Right lobe of liver (tissue), 6 donors: ENCODE data around the gene EIF4H. TPM values are rescaled to one million over a fixed set of nuclear protein-coding genes. Genes with fewer than 3 reads are reported as not detected.

Experiments
- ATAC-seq, 4 donors: fragments of 200-7000 bp; cut with Tn5 transposase; one replicate each; pipeline ENCODE4 v1.9.1; 2020; ENCODE audit warnings: mild to moderate bottlenecking in 4 of 4, moderate library complexity in 4 of 4
- DNase-seq, 3 donors: peaks; one replicate each; pipeline ENCODE4 v3.0.0-alpha.2; 2020
- H3K27ac ChIP-seq, 3 donors: fragments of 200-600 bp; one replicate each; pipeline ENCODE4 v1.8.0; 2022
- H3K27me3 ChIP-seq, 2 donors: fragments of 200-600 bp; one replicate each; pipeline ENCODE4 v1.8.0; 2022
- H3K36me3 ChIP-seq, 4 donors: fragments of 200-600 bp; sonication (generic) in 1 of 4; one replicate each; pipeline versions ENCODE4 v1.5.1 to v1.8.0; 2017 to 2022; ENCODE audit warnings: control low read depth in 1 of 4
- H3K4me1 ChIP-seq, 4 donors: fragments of 200-600 bp; sonication (generic) in 1 of 4; one replicate each; pipeline versions ENCODE4 v1.5.1 to v1.8.0; 2017 to 2022; ENCODE audit warnings: control low read depth in 1 of 4
- H3K4me3 ChIP-seq, 3 donors: fragments of 200-600 bp; one replicate each; pipeline ENCODE4 v1.8.0; 2022
- H3K9me3 ChIP-seq, 4 donors: fragments of 200-600 bp; sonication (generic) in 1 of 4; one replicate each; pipeline versions ENCODE4 v1.5.1 to v1.8.0; 2017 to 2022; ENCODE audit warnings: control low read depth in 1 of 4
- POLR2A ChIP-seq: fragments of 450-650 bp; IDR thresholded peaks from one replicate; pipeline ENCODE4 v1.6.1; 2017; ENCODE audit warnings: antibody characterized with exemption, mild to moderate bottlenecking
- WGBS: methylation state at CpG from one replicate; pipeline ENCODE4 v1.1.6; 2018; ENCODE audit warnings: low coverage, low lambda C conversion rate; ENCODE audit not compliant: insufficient coverage; ENCODE audit errors: missing lambda C conversion rate; 5-methylcytosine and 5-hydroxymethylcytosine counted together
- intact Hi-C, 2 donors: fragments of 100-400 bp; cut with DNase I; formaldehyde crosslinking; loops; one replicate each; pipeline versions ENCODE4 v1.11.2 to v1.14.1; 2022
- total RNA-seq, 6 experiments: library from RNA; depleted of rRNA in 2 of 6; stranded (reverse); fragments of >200 nt in 2 of 6; fragmentation: NEBNext Ultra II Directional in 3 of 6; extraction: Animal tissue kit (Norgen Biotek cat#: 25700) in 3 of 6; gene quantifications; one replicate each; pipeline versions ENCODE4 v1.1.0 to v1.2.4, GENCODE V29; 2016 to 2023
- TF ChIP-seq, protein P1 (sequence below), 4 donors: fragments of 200-600 bp in 3 of 4; fragments of 450-650 bp in 1 of 4; IDR thresholded peaks; one replicate each; pipeline versions ENCODE4 v1.5.1 to v1.8.0; 2016 to 2022; ENCODE audit warnings: antibody characterized with exemption in 4 of 4, mild to moderate bottlenecking in 2 of 4
- donor health status: DM: no; HTN: yes; CAD: no.
- donor health status: DM: no; HTN: no; CAD: no.
- donor health status: DM: no; HTN: no; CAD: no.
- donor health status: DM: no; HTN: yes; CAD: no.
- donor health status: DM: no; HTN: yes; CAD: no.

The EIF4H gene
- total RNA-seq, 6 experiments from 2014 or later, result 117 to 128 (median 118) TPM

DNA sequence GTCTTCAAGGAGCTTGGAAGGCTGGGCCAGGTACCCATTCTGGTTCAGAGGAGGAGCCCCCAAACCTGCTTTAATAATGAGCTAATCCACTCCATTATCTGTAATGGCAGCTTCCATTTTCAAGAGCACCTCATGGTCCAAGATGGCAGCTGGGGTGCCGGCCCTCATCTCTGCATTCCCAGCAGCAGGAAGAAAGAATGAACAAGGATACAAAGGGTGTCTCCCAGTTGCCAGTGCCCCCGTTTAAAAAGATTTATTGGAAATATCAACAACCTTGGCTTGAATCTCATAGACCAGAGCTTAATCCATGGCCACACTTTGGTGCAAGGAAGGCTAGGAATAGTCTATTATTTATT, 44.2 kb downstream of the EIF4H start:
- Histone ChIP-seq H3K4me3 (no peak overlapping the region), H3K36me3 (no peaks in the 10 kb centered on the region), H3K27ac (no peak overlapping the region), H3K27me3 (no peaks in the 10 kb centered on the region), H3K4me1 (peaks cover 0 to 11% (median 3%) of the 10 kb centered on the region in 4 donors), H3K9me3 (no peaks in the 10 kb centered on the region)
- intact Hi-C loops, result no loop called here
- ATAC-seq (no peak), DNase-seq (no peak)
- 80% methylated on average over 2 of the region's 2 CpGs for WGBS
- TF ChIP-seq, protein P1, sequence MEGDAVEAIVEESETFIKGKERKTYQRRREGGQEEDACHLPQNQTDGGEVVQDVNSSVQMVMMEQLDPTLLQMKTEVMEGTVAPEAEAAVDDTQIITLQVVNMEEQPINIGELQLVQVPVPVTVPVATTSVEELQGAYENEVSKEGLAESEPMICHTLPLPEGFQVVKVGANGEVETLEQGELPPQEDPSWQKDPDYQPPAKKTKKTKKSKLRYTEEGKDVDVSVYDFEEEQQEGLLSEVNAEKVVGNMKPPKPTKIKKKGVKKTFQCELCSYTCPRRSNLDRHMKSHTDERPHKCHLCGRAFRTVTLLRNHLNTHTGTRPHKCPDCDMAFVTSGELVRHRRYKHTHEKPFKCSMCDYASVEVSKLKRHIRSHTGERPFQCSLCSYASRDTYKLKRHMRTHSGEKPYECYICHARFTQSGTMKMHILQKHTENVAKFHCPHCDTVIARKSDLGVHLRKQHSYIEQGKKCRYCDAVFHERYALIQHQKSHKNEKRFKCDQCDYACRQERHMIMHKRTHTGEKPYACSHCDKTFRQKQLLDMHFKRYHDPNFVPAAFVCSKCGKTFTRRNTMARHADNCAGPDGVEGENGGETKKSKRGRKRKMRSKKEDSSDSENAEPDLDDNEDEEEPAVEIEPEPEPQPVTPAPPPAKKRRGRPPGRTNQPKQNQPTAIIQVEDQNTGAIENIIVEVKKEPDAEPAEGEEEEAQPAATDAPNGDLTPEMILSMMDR (IDR thresholded peaks at IDR 0.05), result no peak
- no peak for TF ChIP-seq POLR2A

DNA sequence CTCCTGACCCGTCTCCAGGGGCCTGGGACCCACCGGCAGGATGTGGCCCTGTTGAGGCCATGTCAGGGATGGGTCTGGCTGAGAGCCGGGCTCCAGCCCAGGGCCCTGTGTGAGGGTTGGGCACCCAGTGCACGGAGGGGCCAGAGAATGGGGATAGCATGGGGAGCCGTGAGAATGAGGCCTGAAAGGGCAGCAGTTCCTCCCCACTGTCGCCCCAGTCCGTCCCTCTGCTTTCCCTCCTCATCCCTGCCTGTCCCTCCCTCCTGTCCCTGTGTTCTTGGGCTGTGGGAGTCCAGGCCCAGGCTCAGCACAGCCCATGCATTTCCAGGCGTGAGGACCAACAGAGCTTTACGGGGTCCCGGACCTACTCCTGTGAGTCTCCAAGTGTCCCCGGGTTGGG, 45.3 kb downstream of the EIF4H start:
- Histone ChIP-seq H3K4me1 (peaks cover 0 to 17% (median 3%) of the 10 kb centered on the region in 4 donors), H3K36me3 (no peaks in the 10 kb centered on the region), H3K27me3 (no peaks in the 10 kb centered on the region), H3K27ac (peak overlapping the region in 2 of 3 donors; percentile 76 to 78), H3K4me3 (no peak overlapping the region), H3K9me3 (no peaks in the 10 kb centered on the region)
- intact Hi-C loops, result no loop called here
- WGBS, result 93% methylated on average over 5 of the region's 11 CpGs
- DNase-seq, result no peak
- ATAC-seq, result no peak
- TF ChIP-seq, protein P1 (IDR thresholded peaks at IDR 0.05), result no peak
- no peak for TF ChIP-seq POLR2A

DNA sequence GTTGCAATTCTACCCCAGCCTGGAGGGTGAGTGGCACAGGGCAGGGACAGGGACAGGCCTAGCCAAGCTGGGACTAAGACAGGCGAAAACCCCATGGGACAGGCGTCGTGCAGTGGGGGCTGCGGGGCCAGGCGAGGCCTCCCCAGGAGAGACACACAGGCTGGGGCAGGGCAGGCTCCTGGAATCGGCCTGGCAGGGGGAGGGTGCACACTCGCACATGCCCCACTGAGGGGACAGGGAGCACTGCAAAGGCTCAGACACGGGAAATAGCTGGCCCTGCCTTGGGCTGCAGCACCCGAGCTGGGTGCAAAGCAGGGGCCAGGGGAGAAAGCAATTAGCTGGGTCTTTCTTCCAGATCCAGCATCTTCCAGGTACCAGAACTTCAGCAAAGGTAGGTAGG, 46.1 kb downstream of the EIF4H start:
- no peaks in the 10 kb centered on the region for H3K9me3 ChIP-seq
- peak overlapping the region; percentile 33 to 78 (median 76) for H3K27ac ChIP-seq
- peaks cover 0 to 17% (median 3%) of the 10 kb centered on the region in 4 donors for H3K4me1 ChIP-seq
- ATAC-seq (peak; percentile 42 to 57 (median 54)), DNase-seq (peak in 1 of 3 donors; percentile 70)
- H3K4me3 ChIP-seq, result peak overlapping the region; percentile 12 to 51 (median 43)
- WGBS, result 21% methylated on average over 2 of the region's 9 CpGs
- TF ChIP-seq, protein P1 (IDR thresholded peaks at IDR 0.05), result no peak
- no peak for TF ChIP-seq POLR2A
- intact Hi-C loops, result no loop called here
- no peaks in the 10 kb centered on the region for H3K27me3 ChIP-seq
- no peaks in the 10 kb centered on the region for H3K36me3 ChIP-seq

DNA sequence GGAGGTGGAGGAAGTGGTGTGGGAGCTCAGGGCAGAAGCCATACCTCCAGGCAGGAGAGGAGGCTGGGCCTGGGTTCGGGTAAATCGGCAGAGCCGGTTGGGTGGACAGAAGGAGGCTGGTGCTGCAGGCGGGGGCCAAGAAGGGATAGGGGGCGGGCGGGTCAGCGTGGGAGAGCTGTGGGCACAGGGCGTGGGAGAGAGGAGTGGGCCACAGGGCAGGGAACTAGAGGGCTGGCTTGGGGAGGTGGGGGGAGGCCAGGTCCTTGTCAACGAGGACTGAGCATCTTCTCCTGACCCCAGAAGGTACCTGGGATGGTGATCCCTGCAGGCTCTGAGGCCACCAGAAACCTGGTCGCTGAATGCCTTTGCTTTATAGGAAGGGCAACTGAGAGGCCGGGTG, 47.6 kb downstream of the EIF4H start:
- H3K27ac ChIP-seq, result peak overlapping the region in 1 of 3 donors; percentile 49
- H3K27me3 ChIP-seq, result no peaks in the 10 kb centered on the region
- peaks cover 0 to 17% (median 3%) of the 10 kb centered on the region in 4 donors for H3K4me1 ChIP-seq
- no peak overlapping the region for H3K4me3 ChIP-seq
- no peaks in the 10 kb centered on the region for H3K9me3 ChIP-seq
- no peak for TF ChIP-seq POLR2A
- TF ChIP-seq, protein P1 (IDR thresholded peaks at IDR 0.05), result no peak
- 93% methylated on average over 8 of the region's 11 CpGs for WGBS
- ATAC-seq, result no peak
- H3K36me3 ChIP-seq, result no peaks in the 10 kb centered on the region
- no peak for DNase-seq
- intact Hi-C loops, result no loop called here
